Eye (tissue), 1 donor: ENCODE results near the gene L3HYPDH.

Experiments
- DNase-seq: peaks from one replicate; pipeline ENCODE4 v3.0.0-alpha.2; 2015

Gene L3HYPDH

GRCh38 chr14:59424341-59425071 lies 59.7 kb downstream of the L3HYPDH start:
- no peak for DNase-seq
